Measurements from ENCODE around the gene SLAMF9.

Gene SLAMF9

DNA sequence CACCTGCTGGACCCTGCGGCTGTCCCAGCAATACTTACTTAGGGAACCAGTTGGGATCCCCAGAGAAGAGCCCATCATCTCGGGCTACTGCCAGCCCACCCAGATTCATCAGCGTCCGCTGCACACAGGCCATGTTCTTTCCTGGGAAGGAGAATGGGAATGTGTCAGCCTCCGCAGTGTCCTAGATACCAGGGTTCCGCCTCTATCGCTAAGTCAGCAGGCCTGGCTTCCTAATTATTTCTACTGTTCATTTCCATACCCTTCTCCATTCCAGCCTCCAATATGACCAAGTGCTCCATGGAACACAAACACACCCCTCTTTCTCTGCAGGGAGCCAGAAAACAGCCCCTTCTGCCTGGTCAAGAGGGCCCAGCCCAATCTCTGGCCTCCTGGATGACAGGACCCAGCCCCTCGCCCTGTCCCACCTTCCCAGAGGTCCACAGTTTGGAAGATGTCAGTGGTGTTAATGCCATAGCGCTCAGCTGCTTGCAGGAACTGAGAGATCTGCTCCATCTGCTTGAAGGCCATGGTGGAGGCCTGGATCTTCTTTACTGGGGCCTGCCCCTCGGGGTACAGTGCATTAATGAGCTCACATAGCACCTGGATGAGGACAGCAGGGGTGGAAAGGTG, 34.7 kb downstream of the SLAMF9 start:
- TF ChIP-seq NFIC (IDR thresholded peaks at IDR 0.05) (no peak), EGR1 (IDR thresholded peaks at IDR 0.05) (no peak), TEAD4 (IDR thresholded peaks at IDR 0.05) (no peak), CEBPB (IDR thresholded peaks at IDR 0.05) (no peak)

DNA sequence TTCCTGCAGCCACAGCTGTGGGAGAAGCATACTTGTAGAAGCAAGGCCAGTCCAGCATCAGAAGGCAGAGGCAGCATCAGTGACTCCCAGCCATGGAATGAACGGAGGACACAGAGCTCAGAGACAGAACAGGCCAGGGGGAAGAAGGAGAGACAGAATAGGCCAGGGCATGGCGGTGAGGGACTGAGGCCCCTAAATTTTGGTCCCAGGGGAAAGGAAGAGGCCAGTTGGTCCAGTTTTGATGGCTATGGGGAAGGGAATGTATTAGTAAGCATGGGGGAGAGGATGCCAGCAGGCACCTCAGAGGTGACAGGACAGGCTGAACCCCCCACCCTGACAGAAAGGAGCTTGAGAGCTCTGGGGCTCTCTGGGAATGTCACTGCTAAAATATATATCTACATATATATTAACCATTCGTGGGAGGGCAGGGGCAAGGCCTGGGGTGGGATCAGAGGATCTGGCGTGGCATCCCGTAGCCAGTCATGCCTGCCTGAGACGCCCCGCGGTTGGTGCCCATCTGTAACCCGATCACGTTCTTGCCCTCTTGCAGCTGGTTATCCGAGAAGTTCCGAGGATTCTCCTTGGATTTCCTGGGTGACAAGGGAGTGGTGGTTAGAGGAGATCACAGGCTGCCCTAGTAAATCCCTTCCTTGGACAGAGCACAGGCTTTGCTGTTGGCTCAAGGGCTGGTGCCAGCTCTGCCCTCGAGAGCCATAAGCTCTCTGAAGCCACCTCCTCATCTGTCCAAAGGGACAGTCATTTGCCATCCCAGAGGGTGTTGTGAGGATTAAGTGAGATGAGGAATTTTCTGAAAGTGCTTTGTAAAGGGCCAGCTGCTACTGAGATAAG, 35.5 kb downstream of the SLAMF9 start:
- no peak for TF ChIP-seq TCF12 (IDR thresholded peaks at IDR 0.05; ENCODE audit: low read depth)
- no peak for TF ChIP-seq FOXM1 (IDR thresholded peaks at IDR 0.05; ENCODE audit: borderline replicate concordance, low read depth)
- TF ChIP-seq TEAD4 (IDR thresholded peaks at IDR 0.05), result no peak
- no peak for TF ChIP-seq CEBPB (IDR thresholded peaks at IDR 0.05)
- TF ChIP-seq TAF1 (IDR thresholded peaks at IDR 0.05; ENCODE audit: low read depth), result no peak
- TF ChIP-seq, protein P1, sequence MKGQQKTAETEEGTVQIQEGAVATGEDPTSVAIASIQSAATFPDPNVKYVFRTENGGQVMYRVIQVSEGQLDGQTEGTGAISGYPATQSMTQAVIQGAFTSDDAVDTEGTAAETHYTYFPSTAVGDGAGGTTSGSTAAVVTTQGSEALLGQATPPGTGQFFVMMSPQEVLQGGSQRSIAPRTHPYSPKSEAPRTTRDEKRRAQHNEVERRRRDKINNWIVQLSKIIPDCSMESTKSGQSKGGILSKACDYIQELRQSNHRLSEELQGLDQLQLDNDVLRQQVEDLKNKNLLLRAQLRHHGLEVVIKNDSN (IDR thresholded peaks at IDR 0.05), result no peak
- no peak for TF ChIP-seq ZBTB7A (IDR thresholded peaks at IDR 0.05; ENCODE audit: low read depth)
- no peak for TF ChIP-seq YY1 (IDR thresholded peaks at IDR 0.05; ENCODE audit: low read depth)
- TF ChIP-seq RAD21 (IDR thresholded peaks at IDR 0.05; ENCODE audit: low read depth), result no peak
- TF ChIP-seq, protein P2, sequence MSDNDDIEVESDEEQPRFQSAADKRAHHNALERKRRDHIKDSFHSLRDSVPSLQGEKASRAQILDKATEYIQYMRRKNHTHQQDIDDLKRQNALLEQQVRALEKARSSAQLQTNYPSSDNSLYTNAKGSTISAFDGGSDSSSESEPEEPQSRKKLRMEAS (IDR thresholded peaks at IDR 0.05), result no peak
- TF ChIP-seq EP300 (IDR thresholded peaks at IDR 0.05; ENCODE audit: borderline replicate concordance), result no peak
- no peak for TF ChIP-seq CREB1 (IDR thresholded peaks at IDR 0.05; ENCODE audit: low read depth)
- TF ChIP-seq EGR1 (IDR thresholded peaks at IDR 0.05), result no peak
- TF ChIP-seq, protein P3, sequence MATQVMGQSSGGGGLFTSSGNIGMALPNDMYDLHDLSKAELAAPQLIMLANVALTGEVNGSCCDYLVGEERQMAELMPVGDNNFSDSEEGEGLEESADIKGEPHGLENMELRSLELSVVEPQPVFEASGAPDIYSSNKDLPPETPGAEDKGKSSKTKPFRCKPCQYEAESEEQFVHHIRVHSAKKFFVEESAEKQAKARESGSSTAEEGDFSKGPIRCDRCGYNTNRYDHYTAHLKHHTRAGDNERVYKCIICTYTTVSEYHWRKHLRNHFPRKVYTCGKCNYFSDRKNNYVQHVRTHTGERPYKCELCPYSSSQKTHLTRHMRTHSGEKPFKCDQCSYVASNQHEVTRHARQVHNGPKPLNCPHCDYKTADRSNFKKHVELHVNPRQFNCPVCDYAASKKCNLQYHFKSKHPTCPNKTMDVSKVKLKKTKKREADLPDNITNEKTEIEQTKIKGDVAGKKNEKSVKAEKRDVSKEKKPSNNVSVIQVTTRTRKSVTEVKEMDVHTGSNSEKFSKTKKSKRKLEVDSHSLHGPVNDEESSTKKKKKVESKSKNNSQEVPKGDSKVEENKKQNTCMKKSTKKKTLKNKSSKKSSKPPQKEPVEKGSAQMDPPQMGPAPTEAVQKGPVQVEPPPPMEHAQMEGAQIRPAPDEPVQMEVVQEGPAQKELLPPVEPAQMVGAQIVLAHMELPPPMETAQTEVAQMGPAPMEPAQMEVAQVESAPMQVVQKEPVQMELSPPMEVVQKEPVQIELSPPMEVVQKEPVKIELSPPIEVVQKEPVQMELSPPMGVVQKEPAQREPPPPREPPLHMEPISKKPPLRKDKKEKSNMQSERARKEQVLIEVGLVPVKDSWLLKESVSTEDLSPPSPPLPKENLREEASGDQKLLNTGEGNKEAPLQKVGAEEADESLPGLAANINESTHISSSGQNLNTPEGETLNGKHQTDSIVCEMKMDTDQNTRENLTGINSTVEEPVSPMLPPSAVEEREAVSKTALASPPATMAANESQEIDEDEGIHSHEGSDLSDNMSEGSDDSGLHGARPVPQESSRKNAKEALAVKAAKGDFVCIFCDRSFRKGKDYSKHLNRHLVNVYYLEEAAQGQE (IDR thresholded peaks at IDR 0.05; ENCODE audit: low read depth), result no peak
- TF ChIP-seq NFIC (IDR thresholded peaks at IDR 0.05), result no peak

- TF ChIP-seq EP300 (IDR thresholded peaks at IDR 0.05; ENCODE audit: borderline replicate concordance), result no peak
- TF ChIP-seq, protein P2 (IDR thresholded peaks at IDR 0.05), result no peak
- no peak for TF ChIP-seq NFIC (IDR thresholded peaks at IDR 0.05)
- no peak for TF ChIP-seq TCF12 (IDR thresholded peaks at IDR 0.05; ENCODE audit: low read depth)
- TF ChIP-seq, protein P3 (IDR thresholded peaks at IDR 0.05; ENCODE audit: low read depth), result no peak
- TF ChIP-seq YY1 (IDR thresholded peaks at IDR 0.05; ENCODE audit: low read depth), result no peak
- no peak for TF ChIP-seq TEAD4 (IDR thresholded peaks at IDR 0.05)
- TF ChIP-seq CREB1 (IDR thresholded peaks at IDR 0.05; ENCODE audit: low read depth), result no peak
- no peak for TF ChIP-seq ZBTB7A (IDR thresholded peaks at IDR 0.05; ENCODE audit: low read depth)
- TF ChIP-seq FOXM1 (IDR thresholded peaks at IDR 0.05; ENCODE audit: borderline replicate concordance, low read depth), result no peak
- no peak for TF ChIP-seq EGR1 (IDR thresholded peaks at IDR 0.05)
- no peak for TF ChIP-seq RAD21 (IDR thresholded peaks at IDR 0.05; ENCODE audit: low read depth)
- no peak for TF ChIP-seq TAF1 (IDR thresholded peaks at IDR 0.05; ENCODE audit: low read depth)
- TF ChIP-seq, protein P1 (IDR thresholded peaks at IDR 0.05), result no peak
- TF ChIP-seq CEBPB (IDR thresholded peaks at IDR 0.05), result no peak
These were observed 36.3 kb downstream of the SLAMF9 start for GRCh38 chr1:159917533-159918351.

GRCh38 chr1:159916242-159917051, 37.6 kb downstream of the SLAMF9 start:
- no peak for TF ChIP-seq TAF1 (IDR thresholded peaks at IDR 0.05; ENCODE audit: low read depth)
- TF ChIP-seq TEAD4 (IDR thresholded peaks at IDR 0.05), result peak; percentile 25; the same call in 1 of the 2 replicates
- no peak for TF ChIP-seq ZBTB7A (IDR thresholded peaks at IDR 0.05; ENCODE audit: low read depth)
- TF ChIP-seq, protein P1 (IDR thresholded peaks at IDR 0.05), result no peak
- TF ChIP-seq NFIC (IDR thresholded peaks at IDR 0.05), result 0 out of 2 replicates have a peak, but pooled peaks have one; percentile 6
- no peak for TF ChIP-seq CEBPB (IDR thresholded peaks at IDR 0.05)
- TF ChIP-seq RAD21 (IDR thresholded peaks at IDR 0.05; ENCODE audit: low read depth), result no peak

All from Ishikawa (cell line).